GM18873 (cell line): ENCODE data around the gene STRADB.
"Not testable (repeated sequence)": the region's sequence is repeated elsewhere in the genome, so short reads cannot be mapped to it uniquely, and the experiment has no call there.

Experiments
- ATAC-seq: cut with Tn5 transposase; IDR thresholded peaks from one replicate; pipeline ENCODE4 v1.9.1; 2021; ENCODE audit warnings: mild to moderate bottlenecking, moderate library complexity, moderate number of reproducible peaks; ENCODE audit not compliant: unreplicated experiment, low FRiP score

Gene STRADB

GRCh38 chr2:201464547-201464946 lies 13.0 kb downstream of the STRADB start:
- no peak for ATAC-seq

- ATAC-seq: no peak
Measured at GRCh38 chr2:201465524-201465971, 14.0 kb downstream of the STRADB start.

- no peak for ATAC-seq
Measured at GRCh38 chr2:201466050-201466675, 14.6 kb downstream of the STRADB start.

GRCh38 chr2:201467666-201468065 lies 16.1 kb downstream of the STRADB start:
- no peak for ATAC-seq

- no peak for ATAC-seq
Measured at GRCh38 chr2:201470821-201471731, 19.5 kb downstream of the STRADB start.

GRCh38 chr2:201471732-201472393 lies 20.3 kb downstream of the STRADB start:
- no peak for ATAC-seq

- no peak for ATAC-seq
Measured at GRCh38 chr2:201472411-201472810, 20.9 kb downstream of the STRADB start.

- no peak for ATAC-seq
Measured at GRCh38 chr2:201482543-201482942, 31.0 kb downstream of the STRADB start.

- no peak for ATAC-seq
Measured at GRCh38 chr2:201483342-201483741, 31.8 kb downstream of the STRADB start.

- ATAC-seq: not testable (repeated sequence)
Measured at GRCh38 chr2:201483758-201484157, 32.2 kb downstream of the STRADB start.

GRCh38 chr2:201484805-201485204 lies 33.3 kb downstream of the STRADB start:
- ATAC-seq: no peak

GRCh38 chr2:201490291-201490690 lies 38.8 kb downstream of the STRADB start:
- no peak for ATAC-seq

- ATAC-seq: no peak
Measured at GRCh38 chr2:201496785-201497184, 45.2 kb downstream of the STRADB start.

GRCh38 chr2:201500534-201500933 lies 49.0 kb downstream of the STRADB start:
- no peak for ATAC-seq

GRCh38 chr2:201502713-201503112 lies 51.2 kb downstream of the STRADB start:
- ATAC-seq: no peak

GRCh38 chr2:201507725-201508124 lies 56.2 kb downstream of the STRADB start:
- ATAC-seq: no peak

GRCh38 chr2:201513271-201513670 lies 61.7 kb downstream of the STRADB start:
- no peak for ATAC-seq

- ATAC-seq: no peak
Measured at GRCh38 chr2:201515573-201516246, 64.2 kb downstream of the STRADB start.

GRCh38 chr2:201517094-201517493 lies 65.6 kb downstream of the STRADB start:
- no peak for ATAC-seq

GRCh38 chr2:201520201-201520600 lies 68.7 kb downstream of the STRADB start:
- no peak for ATAC-seq

- ATAC-seq: no peak
Measured at GRCh38 chr2:201522965-201523364, 71.4 kb downstream of the STRADB start.
